Measurements from ENCODE around the gene SLIT3. TPM values are rescaled to one million over a fixed set of nuclear protein-coding genes. Genes with fewer than 3 reads are reported as not detected.

SLIT3 gene
- total RNA-seq, 1 donor from 2014 or later, result 31.8 TPM

- no peak for TF ChIP-seq CTCF (IDR thresholded peaks at IDR 0.05)
- H3K27me3 Mint-ChIP-seq (ENCODE audit: unreplicated experiment), result no peaks in the 10 kb centered on the region
- DNase-seq (ENCODE audit: extremely low spot score, unreplicated experiment), result no peak
- no peak overlapping the region for H3K27ac Mint-ChIP-seq (ENCODE audit: unreplicated experiment)
- H3K4me1 Mint-ChIP-seq (ENCODE audit: unreplicated experiment), result no peaks in the 10 kb centered on the region
- H3K4me3 Mint-ChIP-seq (ENCODE audit: unreplicated experiment), result no peak overlapping the region
- H3K36me3 Mint-ChIP-seq (ENCODE audit: unreplicated experiment), result peaks cover 9% of the 10 kb centered on the region
- peaks cover 6% of the 10 kb centered on the region for H3K9me3 Mint-ChIP-seq (ENCODE audit: unreplicated experiment)
Observed at GRCh38 chr5:168740811-168741213, 560.1 kb downstream of the SLIT3 start.

GRCh38 chr5:168740092-168740800, 560.7 kb downstream of the SLIT3 start:
- no peak overlapping the region for H3K4me3 Mint-ChIP-seq (ENCODE audit: unreplicated experiment)
- DNase-seq (ENCODE audit: extremely low spot score, unreplicated experiment), result no peak

GRCh38 chr5:168737066-168737465, 563.9 kb downstream of the SLIT3 start:
- no peaks in the 10 kb centered on the region for H3K36me3 Mint-ChIP-seq (ENCODE audit: unreplicated experiment)
- H3K9me3 Mint-ChIP-seq (ENCODE audit: unreplicated experiment), result no peaks in the 10 kb centered on the region
- DNase-seq (ENCODE audit: extremely low spot score, unreplicated experiment), result no peak
- no peaks in the 10 kb centered on the region for H3K4me1 Mint-ChIP-seq (ENCODE audit: unreplicated experiment)
- H3K27me3 Mint-ChIP-seq (ENCODE audit: unreplicated experiment), result no peaks in the 10 kb centered on the region
- no peak overlapping the region for H3K4me3 Mint-ChIP-seq (ENCODE audit: unreplicated experiment)
- no peak for TF ChIP-seq CTCF (IDR thresholded peaks at IDR 0.05)
- H3K27ac Mint-ChIP-seq (ENCODE audit: unreplicated experiment), result no peak overlapping the region

More at GRCh38 chr5:168740092-168740800, 560.7 kb downstream of the SLIT3 start:
- no peaks in the 10 kb centered on the region for H3K4me1 Mint-ChIP-seq (ENCODE audit: unreplicated experiment)
- H3K36me3 Mint-ChIP-seq (ENCODE audit: unreplicated experiment), result peaks cover 6% of the 10 kb centered on the region
- peaks cover 6% of the 10 kb centered on the region for H3K9me3 Mint-ChIP-seq (ENCODE audit: unreplicated experiment)
- no peak overlapping the region for H3K27ac Mint-ChIP-seq (ENCODE audit: unreplicated experiment)
- no peak for TF ChIP-seq CTCF (IDR thresholded peaks at IDR 0.05)
- H3K27me3 Mint-ChIP-seq (ENCODE audit: unreplicated experiment), result no peaks in the 10 kb centered on the region

DNA sequence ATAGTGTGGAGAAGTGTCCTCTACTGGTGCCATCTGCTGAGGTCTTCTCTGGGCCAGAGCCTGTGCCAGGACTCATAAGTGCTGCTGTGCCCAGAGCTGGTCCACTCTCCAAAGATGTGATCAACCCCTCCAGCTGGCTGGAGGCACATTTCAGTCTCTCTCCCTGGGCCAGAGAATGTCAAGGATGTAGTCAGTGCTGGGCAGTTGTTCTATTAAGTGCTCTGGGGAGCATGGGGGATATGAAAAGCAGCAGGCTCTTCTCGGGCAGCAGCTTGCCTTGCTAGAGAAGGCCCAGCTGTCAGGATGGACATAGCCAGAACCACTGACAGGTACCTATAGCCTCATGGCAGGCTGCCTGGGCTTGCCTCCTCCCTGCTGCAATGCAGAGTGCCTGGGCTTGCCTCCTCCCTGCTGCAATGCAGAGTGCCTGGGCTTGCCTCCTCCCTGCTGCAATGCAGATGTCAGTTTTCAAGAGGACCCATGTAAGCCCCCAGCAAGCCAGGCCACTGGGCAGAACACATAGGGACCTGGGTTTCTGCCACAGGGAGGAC, 564.6 kb downstream of the SLIT3 start:
- H3K4me1 Mint-ChIP-seq (ENCODE audit: unreplicated experiment), result no peaks in the 10 kb centered on the region
- H3K27ac Mint-ChIP-seq (ENCODE audit: unreplicated experiment), result no peak overlapping the region
- no peaks in the 10 kb centered on the region for H3K9me3 Mint-ChIP-seq (ENCODE audit: unreplicated experiment)
- no peak for DNase-seq (ENCODE audit: extremely low spot score, unreplicated experiment)
- no peak for TF ChIP-seq CTCF (IDR thresholded peaks at IDR 0.05)
- no peak overlapping the region for H3K4me3 Mint-ChIP-seq (ENCODE audit: unreplicated experiment)
- no peaks in the 10 kb centered on the region for H3K36me3 Mint-ChIP-seq (ENCODE audit: unreplicated experiment)
- H3K27me3 Mint-ChIP-seq (ENCODE audit: unreplicated experiment), result peaks cover under 1% of the 10 kb centered on the region

DNA sequence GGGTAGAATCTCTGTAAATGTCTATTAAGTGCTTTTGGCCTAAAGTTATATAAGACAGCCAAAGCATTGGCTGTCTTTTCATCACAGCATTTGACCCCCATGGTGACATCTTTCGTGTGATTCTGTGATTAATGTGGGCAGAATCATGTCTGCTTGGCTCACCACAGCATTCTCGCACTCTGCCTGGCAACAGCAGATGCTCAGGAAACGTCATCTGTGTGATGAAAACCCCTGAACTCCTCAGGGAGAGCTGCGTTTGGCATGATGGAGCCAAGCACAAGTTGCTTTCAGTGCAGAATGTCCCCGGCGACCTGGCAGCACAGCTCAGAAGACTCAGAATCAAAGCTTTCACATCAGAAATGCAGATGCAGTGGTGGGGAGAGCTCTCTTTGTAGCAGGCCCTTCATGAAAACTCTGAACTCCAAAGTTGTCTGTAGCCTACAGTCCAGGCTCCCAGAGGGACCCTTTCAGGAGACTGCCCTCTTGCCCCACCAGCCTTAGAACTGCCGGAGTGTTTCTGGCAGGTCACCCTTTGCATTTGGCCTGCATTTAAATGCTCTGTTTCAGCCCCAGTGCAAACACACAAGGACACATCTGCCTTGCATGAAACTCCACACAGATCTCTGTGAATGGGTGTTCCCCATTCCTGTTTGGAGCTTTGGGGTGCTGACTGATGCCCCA, 566.2 kb downstream of the SLIT3 start:
- no peaks in the 10 kb centered on the region for H3K4me1 Mint-ChIP-seq (ENCODE audit: unreplicated experiment)
- DNase-seq (ENCODE audit: extremely low spot score, unreplicated experiment), result peak; percentile 54
- H3K27me3 Mint-ChIP-seq (ENCODE audit: unreplicated experiment), result peaks cover 9% of the 10 kb centered on the region
- peaks cover 5% of the 10 kb centered on the region for H3K36me3 Mint-ChIP-seq (ENCODE audit: unreplicated experiment)
- no peak for TF ChIP-seq CTCF (IDR thresholded peaks at IDR 0.05)
- H3K4me3 Mint-ChIP-seq (ENCODE audit: unreplicated experiment), result no peak overlapping the region
- no peak overlapping the region for H3K27ac Mint-ChIP-seq (ENCODE audit: unreplicated experiment)
- H3K9me3 Mint-ChIP-seq (ENCODE audit: unreplicated experiment), result peaks cover 4% of the 10 kb centered on the region
